Activated gamma-delta T cell treated with anti-CD3 and anti-CD28 coated beads, Interleukin-2, amount 50 U/mL, for 16 hours (primary cell): ENCODE measurements around the gene PLPPR2.
"Not testable (repeated sequence)": the region's sequence is repeated elsewhere in the genome, so short reads cannot be mapped to it uniquely, and the experiment has no call there.

Source experiments
- DNase-seq: peaks from one replicate; pipeline ENCODE4 v3.0.0-alpha.2; 2020; ENCODE audit warnings: low read depth

Gene PLPPR2

DNA sequence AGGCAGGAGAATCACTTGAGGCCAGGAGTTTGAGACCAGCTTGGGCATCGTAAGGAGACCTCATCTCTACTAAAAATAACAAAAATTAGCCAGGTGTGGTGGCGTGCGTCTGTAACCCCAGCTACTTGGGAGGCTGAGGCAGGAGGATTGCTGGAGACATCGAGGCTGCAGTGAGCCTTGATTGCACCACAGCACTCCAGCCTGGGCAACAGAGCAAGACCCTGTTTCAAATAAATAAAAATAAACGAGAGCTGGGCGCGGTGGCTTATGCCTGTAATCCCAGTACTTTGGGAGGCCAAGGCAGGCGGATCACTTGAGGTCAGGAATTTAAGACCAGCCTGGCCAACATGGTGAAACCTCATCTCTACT, 15.1 kb upstream of the PLPPR2 start:
- DNase-seq: not testable (repeated sequence)

DNA sequence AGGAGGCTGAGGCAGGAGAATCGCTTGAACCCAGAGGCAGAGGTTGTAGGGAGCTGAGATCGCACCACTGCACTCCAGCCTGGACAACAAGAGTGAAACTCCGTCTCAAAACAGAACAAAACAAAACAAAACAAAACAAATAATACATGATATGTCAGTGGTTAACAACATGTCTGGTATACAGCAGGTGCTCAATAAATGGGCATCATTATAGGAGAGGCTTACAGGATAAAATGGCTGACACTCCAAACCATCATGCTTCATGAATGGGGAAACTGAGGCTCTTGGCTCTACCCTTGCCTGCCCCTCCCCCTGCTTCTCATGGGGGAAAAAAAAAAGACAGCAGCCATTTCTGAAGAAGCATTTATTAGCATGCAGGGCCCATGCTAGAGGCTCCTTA, 12.8 kb upstream of the PLPPR2 start:
- no peak for DNase-seq

DNA sequence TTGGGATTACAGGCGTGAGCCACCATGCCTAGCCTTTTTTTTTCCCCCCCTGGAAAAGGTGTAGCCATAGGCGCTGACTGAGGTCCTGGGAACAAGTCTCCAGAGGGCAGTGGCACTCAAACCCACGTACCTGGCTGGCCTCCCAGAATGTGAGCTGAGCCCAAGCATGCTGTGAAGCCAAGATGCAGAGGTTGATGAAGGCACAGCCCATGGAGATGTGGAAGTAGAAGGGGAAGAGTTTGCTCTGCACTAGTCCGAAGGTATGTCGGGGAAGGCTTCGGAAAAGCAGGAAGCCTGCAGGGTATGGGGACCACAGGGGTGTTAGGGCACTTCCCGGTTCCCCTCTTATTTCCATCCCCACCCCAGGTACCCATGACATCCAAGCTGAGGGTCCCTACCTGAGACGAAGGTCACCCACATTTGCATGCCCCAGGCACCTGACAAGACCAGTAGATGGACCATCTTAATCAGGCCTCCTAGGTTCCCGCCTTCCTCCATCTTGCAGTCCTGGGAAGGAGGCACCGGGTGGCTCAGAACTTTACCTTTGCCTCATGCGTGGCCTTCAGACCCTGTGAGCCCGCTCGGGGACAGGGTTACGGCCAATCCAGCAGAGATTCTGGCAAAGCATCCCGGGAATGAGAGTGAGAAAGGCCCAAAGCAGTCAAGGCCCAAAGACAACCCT, 10.0 kb upstream of the PLPPR2 start:
- no peak for DNase-seq

DNA sequence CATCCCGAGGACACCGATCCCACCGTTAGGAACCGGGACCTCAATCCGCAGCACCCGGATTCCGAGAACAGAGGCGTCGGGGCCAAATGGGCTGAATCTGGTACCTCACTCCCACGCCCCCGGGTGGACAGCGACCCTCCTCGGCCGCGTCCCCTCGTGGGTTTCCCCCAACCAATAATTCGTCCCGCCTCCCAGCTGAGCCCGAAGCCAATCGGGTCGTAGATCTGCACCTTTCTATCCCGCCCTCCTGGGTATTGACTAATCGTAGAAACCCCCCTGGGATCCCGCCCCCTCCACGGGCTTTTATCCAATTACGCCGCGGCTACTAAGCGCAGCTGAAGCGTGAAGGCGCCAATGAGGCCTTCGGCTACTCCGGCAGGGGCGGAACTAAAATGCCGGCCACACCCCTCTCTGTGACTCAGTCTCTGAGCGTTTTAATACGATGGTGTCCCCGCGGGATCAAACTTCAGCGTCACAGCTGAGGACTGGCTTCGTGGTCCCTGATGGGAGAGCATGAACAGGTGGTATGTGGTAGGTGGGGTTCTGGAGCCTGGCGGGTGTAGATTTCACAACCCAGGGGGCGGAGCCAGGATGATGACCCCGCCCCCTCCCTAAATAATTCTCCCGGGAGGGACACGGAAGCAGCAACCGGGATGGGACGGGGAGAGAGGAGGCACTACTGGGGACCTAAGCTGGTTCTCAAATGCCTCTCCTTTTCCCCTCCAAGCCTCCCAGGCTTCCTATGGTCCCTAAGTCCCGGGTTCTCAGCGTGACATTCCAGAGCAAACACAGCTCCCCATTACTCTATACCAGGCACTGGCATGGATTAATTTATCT, 8.9 kb upstream of the PLPPR2 start, which contains the start of the genes CCDC159 and TMEM205:
Gene CCDC159 (plus strand): TSS at position 416 of the 837 bp plus-strand sequence. CDS start 88 bp downstream, at position 504.
Gene TMEM205 (minus strand): TSS at position 165 of the 837 bp plus-strand sequence. CDS start 649 bp downstream, outside the sequence.
- peak; percentile 99 for DNase-seq

DNA sequence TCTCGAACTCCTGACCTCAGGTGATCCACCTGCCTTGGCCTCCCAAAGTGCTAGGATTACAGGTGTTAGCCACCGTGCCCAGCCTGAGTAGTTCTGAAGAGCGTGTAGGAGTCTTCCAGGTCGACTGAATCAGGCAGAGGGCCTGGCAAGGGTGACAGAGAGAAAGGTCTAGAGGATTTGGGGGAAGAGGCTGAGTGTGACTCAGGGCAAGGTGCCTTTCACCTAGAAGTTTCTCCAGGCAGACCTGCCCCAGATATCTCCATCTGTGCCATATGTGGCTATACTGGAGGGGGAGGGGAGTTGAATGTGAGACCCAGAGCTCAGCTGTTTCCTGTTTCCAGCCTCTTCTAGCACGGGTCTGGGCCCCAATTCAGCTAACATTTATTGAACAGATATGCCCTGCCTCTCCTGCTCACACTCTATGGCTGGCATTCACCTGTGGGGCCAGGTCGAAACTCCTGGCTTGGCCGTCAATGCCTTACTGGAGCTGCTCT, 7.6 kb upstream of the PLPPR2 start:
- DNase-seq: no peak

DNA sequence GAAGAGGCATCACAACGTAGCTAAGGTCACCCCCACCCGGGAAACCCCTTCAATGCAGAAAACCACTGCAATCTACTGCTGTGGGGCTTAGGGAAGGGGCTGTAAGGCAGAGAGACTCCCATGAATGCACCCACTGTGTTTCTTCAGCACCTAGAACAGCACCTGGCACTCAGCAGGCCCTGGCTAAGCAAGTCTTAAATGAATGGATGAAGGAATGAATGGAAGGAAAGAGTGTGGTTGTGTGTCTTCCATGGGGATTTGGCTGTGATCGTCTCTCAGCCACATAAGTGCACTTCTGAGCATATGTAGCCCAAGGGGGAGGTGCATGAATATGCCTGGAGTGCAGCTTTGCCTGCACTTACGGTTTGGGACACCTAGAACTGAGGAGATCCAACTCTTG, 6.1 kb upstream of the PLPPR2 start:
- DNase-seq: no peak

DNA sequence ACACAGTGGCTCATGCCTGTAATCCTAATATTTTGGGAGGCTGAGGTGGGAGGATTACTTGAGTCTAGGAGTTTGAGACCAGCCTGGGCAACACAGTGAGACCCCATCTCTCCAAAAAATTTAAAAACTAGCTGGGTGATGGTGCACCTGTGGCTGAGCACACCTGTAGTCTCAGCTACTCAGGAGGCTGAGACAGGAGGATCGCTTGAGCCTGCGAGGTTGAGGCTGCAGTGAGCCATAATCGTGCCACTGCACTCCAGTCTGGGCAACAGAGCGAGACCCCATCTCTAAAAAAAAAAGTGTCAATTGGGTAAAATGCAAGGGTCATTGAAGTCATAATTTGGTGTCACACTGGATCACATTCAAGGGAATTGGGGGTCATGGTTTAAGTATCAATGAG, 1.1 kb upstream of the PLPPR2 start:
- not testable (repeated sequence) for DNase-seq

DNA sequence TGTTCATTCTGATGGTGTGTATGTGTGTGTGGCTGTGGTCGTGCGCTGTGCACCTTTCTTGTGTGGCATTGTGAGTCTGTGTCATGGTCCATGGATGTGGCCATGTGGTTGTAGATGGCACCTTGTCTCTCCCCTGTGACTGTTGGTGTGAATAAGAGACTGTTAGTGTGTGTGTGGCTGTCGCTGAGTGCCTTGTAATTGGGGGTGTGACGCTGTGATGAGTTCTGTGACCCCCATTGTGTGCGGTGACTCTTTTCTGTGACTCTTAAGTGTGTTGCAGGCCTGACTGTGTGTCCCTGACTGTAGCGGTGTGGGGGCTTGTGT, 804 bp downstream of the PLPPR2 start:
- no peak for DNase-seq

DNA sequence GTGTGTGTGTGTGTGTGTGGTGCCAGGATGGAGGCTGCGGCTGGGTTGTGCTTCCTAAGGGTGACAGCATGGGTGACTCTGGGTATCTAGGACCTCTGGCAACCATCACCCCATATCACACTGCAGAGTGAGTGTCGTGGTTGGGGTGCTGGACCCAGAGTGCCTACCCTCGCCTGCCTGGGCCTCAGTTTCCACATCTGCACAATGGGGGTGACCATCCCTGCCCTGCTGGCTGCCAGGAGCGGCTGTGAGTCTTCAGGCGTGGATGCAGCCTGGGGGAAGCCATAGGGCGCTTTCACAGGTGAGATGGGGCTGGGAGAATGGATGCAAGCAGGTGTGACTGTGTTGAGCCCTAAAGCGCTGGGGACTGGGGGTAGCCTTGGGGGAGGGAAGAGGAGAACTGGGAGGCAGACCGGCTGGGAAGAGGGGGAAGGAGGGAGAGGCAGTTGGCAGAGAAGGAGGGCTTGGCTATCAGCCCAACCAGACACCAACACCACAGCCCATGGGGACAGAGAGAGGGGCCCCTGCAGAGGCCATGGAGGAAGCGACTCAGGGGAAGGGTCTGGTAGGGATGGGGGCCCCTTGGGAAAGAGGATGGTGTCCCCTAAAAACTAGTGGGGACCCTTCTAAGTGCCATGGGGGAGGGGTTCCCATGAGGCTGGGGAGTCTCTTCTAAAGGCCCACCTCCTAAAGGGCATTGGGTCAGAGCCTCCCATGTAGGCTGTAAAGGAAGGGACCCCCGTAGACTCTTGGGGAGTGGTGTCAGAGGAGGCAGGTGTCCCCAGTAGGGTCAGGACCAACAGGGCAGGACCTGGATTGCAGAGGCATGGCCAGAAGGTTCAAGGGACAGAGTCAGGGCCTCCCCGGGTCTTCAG, 1.7 kb downstream of the PLPPR2 start:
- no peak for DNase-seq

DNA sequence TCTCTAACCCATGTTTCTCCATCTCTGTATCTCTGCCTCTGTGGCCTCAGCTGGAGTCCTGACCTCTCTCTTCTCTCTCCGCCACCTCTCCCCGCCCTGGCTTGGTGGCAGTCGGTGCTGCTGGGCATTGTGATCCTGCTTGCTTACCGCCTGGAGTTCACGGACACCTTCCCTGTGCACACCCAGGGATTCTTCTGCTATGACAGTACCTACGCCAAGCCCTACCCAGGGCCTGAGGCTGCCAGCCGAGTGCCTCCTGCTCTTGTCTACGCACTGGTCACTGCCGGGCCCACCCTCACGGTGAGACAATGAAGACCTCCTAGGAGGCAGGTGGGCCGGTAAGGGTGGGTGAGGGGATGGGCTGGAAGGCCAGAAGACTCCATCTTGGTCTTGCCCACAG, 4.2 kb downstream of the PLPPR2 start:
- no peak for DNase-seq

DNA sequence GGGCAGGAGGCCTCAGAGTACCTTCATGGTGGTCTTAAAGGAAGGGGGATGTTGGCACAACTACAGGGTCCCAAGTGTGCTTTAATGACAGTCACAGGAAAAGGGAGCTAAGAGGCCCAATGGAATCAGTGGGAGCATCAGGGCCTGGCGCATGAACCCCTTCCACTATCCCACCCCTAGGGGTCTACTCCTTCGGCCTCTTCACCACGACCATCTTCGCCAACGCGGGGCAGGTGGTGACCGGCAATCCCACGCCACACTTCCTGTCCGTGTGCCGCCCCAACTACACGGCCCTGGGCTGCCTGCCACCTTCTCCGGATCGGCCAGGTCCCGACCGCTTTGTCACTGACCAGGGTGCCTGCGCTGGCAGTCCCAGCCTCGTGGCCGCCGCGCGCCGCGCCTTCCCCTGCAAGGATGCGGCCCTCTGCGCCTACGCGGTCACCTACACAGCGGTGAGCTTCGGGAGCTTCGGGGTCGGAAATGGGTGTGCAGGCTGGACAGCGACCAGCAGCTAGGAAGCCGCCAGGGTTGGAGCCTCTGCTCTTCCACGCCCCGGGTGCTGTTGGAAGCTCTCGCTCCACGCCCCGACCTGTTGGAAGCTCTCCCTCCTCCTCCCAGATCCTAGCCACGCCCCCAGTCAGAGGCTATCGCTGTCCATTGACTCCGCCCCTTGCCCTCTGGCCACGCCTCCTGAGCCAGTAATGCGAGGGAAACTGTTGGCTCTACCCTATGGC, 6.0 kb downstream of the PLPPR2 start:
- DNase-seq: no peak

DNA sequence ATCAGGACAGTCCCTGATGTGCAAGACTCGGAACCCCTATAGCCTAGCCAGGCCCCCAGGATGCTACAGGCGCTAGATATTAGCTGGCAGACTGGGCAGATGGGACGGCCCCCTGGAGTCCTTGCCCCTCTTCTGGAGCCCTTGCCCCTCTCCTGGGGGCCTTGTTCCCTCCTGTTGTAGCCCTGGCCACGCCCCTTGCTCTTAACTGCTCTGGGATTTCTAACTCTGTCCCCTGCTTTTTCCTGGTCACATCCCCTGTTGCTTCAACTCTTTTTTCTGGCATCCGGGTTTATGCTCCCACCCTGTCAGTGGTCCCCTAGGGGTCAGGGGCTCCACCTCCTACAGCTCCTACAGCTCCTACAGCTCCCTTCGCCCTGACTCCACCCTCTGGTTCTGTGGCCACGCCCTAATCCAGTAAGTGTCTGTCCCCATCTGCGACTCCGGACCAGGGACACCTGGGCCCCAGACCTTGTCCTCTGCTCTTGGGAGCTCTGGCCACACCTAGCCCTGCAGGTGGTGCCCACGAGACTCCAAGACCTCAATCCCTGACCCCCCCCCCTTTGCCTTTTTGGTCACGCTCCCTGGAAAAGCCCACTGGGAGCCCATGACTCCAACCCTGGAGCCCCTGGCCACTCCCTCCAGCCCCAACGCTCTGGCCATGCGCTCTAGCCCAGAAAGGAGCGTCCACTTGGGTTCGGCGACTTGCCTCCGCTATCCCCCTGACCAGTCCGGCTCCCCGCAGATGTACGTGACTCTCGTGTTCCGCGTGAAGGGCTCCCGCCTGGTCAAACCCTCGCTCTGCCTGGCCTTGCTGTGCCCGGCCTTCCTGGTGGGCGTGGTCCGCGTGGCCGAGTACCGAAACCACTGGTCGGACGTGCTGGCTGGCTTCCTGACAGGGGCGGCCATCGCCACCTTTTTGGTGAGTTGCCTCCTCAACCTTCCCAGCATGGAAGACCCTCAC, 6.8 kb downstream of the PLPPR2 start:
- DNase-seq: no peak

DNA sequence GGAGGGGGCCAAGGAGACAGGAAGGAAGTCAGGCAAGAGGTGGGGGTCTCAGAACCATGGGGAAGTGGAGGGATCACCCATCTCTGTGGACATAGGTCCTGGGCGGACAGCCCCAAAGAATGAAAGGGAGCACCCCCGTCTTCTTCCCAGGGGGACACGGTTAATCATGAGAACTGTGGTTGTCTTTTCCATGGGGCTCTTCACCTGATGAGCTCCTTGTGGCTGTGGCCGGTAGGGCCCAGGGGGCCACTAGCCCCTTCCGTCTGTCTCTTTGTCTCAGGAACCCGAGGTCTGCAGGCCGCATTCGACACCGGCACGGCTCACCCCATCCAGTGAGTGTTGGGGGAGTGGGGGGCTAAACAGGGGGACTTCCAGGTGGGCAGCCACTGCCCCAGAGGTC, 8.6 kb downstream of the PLPPR2 start:
- DNase-seq: no peak

DNA sequence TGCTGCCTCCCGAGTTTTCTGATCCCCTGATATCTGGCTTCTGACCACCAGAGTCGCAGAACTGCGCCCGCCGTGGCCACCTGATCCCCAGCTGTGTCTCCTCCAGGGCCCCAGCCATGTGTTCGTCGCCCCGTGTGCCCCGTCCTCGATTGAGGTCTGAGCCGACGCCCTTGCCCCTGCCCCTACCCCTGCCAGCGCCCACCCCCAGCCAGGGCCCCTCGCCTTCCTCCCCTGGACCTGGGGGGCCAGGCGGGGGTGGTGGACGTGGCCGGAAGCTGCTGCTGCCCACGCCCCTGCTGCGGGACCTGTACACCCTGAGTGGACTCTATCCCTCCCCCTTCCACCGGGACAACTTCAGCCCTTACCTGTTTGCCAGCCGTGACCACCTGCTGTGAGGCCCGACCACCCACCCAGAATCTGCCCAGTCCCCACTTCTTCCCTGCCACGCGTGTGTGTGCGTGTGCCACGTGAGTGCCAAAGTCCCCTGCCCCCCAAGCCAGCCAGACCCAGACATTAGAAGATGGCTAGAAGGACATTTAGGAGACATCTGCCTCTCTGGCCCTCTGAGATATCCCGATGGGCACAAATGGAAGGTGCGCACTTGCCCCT, 9.2 kb downstream of the PLPPR2 start:
- DNase-seq: no peak

DNA sequence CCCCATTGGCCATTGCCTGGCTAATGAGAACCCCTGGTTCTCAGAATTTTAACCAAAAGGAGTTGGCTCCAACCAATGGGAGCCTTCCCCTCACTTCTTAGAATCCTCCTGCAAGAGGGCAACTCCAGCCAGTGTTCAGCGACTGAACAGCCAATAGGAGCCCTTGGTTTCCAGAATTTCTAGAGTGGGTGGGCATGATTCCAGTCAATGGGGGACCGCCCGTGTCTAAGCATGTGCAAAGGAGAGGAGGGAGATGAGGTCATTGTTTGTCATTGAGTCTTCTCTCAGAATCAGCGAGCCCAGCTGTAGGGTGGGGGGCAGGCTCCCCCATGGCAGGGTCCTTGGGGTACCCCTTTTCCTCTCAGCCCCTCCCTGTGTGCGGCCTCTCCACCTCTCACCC, 9.7 kb downstream of the PLPPR2 start:
- no peak for DNase-seq

DNA sequence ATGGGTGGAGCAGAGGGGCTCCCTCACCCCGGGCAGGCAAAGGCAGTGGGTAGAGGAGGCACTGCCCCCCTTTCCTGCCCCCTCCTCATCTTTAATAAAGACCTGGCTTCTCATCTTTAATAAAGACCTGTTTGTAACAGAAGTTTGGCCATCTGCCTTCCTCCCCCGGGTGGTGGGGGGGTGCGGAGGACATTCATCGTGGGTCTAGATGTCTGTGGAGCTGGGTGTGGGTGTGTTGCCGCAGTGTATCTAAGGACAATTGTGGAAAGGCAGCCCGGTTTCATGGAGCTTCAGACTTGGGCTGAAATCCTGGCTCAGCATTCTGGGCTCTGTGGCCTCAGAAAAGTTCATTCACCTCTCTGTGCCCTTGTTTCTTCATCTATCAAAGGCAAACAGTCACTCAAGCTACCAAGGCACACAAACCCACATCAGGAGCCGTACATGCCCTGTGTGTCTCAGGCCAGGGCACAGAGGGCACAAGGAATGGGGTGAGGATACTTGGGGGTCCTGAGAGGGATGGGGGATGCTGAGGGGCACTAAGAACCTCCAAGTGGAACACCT, 10.4 kb downstream of the PLPPR2 start:
- no peak for DNase-seq

DNA sequence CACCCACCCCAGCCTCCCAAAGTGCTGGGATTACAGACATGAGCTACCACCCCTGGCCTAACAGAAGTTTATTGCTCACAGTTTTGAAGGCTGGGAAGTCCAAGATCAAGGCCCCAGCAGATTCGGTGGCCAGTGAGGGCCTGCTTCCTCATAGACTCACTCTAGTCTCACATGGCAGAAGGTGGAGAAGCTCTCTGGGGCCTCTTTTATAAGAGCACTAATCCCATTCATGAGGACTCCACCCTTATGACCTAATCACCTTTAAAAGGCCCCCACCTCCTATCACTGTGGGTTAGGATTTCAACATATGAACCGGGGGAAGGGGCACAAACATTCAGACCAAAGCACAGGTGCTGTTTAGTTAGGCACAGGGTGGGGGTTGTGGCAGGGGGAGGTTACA, 12.3 kb downstream of the PLPPR2 start:
- DNase-seq: no peak

DNA sequence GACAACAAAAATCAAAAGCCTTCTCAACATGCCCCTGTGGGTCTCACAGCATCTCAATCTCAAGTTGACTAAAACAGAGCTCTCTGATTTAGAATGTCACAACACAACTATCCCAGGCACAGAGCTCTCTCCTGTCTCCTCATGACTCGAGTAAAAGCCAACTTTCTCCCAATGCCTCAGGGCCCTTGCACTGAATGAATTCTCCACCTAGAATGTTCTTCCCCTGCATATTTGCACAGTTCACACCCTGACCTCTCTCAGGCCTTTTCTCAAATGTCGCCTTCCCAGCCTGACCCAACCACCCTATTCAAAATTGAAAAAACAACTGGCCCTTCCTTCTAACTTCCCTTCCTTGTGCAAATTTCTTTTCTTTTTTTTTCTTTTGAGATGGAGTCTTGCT, 15.5 kb downstream of the PLPPR2 start:
- no peak for DNase-seq

DNA sequence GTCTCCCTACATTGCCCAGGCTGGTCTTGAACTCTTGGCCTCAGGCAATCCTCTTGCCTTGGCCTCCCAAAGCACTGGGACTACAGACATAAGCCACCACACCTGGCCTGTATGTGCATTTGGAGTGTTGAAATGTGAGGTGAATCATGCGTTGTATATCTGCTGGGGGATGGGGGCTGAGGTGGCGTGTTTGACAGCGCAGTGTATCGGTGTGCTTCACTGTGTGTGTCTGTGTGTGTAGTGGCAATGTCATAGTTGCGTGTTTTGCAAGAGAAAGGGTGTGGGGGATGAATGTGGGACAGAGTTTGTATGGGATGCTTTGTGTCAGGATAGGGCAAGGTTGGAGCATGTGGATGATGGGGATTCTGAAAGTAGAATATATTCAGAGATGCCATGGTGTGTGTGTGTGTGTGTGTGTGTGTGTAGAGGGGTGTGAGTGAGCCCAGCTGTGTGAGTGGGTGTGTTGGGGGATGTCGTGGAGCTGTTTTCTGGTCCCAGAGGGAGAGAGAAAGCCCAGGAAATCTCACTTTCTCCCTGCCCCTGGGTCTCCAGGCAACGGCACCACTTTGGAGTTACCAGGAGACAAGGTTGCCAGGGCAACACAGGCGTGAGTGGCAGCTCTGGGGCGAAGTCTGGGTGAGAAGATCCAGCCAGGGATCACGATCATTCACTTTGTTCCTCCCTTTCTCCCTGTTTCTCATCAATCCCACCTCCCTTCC, 18.1 kb downstream of the PLPPR2 start:
- no peak for DNase-seq
